Subcutaneous abdominal adipose tissue (tissue), 5 donors: ENCODE measurements around the gene SCAMP3.
A peak's percentile ranks its signal among the peaks of the same experiment; 100 is the strongest.

Experiments
- H3K27ac ChIP-seq: one replicate; pipeline ENCODE4 v1.7.0; 2013; ENCODE audit warnings: low read depth, mild to moderate bottlenecking, inconsistent platforms, low read length, moderate library complexity
- H3K27me3 ChIP-seq, 5 donors: one replicate each; pipeline ENCODE4 v1.7.0; 2013; ENCODE audit warnings: low read length in 5 of 5, inconsistent platforms in 1 of 5; ENCODE audit not compliant: control insufficient read depth in 5 of 5, insufficient read depth in 4 of 5
- H3K36me3 ChIP-seq, 5 donors: one replicate each; pipeline ENCODE4 v1.7.0; 2013; ENCODE audit warnings: low read length in 5 of 5; ENCODE audit not compliant: control insufficient read depth in 5 of 5, insufficient read depth in 5 of 5
- H3K4me1 ChIP-seq, 5 donors: one replicate each; pipeline ENCODE4 v1.7.0; 2013; ENCODE audit warnings: low read length in 5 of 5, mild to moderate bottlenecking in 3 of 5, moderate library complexity in 1 of 5; ENCODE audit not compliant: control insufficient read depth in 5 of 5, insufficient read depth in 5 of 5
- H3K4me3 ChIP-seq, 5 donors: one replicate each; pipeline ENCODE4 v1.7.0; 2013; ENCODE audit warnings: low read length in 5 of 5, low read depth in 1 of 5
- H3K9ac ChIP-seq, 5 donors: one replicate each; pipeline ENCODE4 v1.7.0; 2013; ENCODE audit warnings: low read length in 5 of 5, mild to moderate bottlenecking in 4 of 5, moderate library complexity in 3 of 5
- H3K9me3 ChIP-seq, 5 donors: one replicate each; pipeline ENCODE4 v1.7.0; 2013; ENCODE audit warnings: low read length in 5 of 5; ENCODE audit not compliant: control insufficient read depth in 5 of 5
- donor health status: healthy.
- donor health status: healthy.
- donor health status: healthy.
- donor health status: healthy.
- donor health status: healthy.

The SCAMP3 gene

GRCh38 chr1:155286544-155286943 is 24.4 kb upstream of the SCAMP3 start:
- Histone ChIP-seq H3K4me3 (no peak overlapping the region), H3K36me3 (peaks cover 0 to 10% (median 0%) of the 10 kb centered on the region in 5 donors), H3K4me1 (no peaks in the 10 kb centered on the region), H3K9me3 (no peaks in the 10 kb centered on the region), H3K9ac (no peak overlapping the region), H3K27ac (no peak overlapping the region), H3K27me3 (peaks cover 0 to 2% (median 0%) of the 10 kb centered on the region in 5 donors)

- no peak overlapping the region for H3K9ac ChIP-seq
- H3K4me1 ChIP-seq = no peaks in the 10 kb centered on the region
- no peaks in the 10 kb centered on the region for H3K27me3 ChIP-seq
- H3K27ac ChIP-seq = no peak overlapping the region
- H3K9me3 ChIP-seq = no peaks in the 10 kb centered on the region
- H3K36me3 ChIP-seq = peaks cover 0 to 10% (median 0%) of the 10 kb centered on the region in 5 donors
- no peak overlapping the region for H3K4me3 ChIP-seq
Measured at GRCh38 chr1:155285631-155286044, 23.5 kb upstream of the SCAMP3 start.

- Histone ChIP-seq H3K9ac (peak overlapping the region in 1 of 5 donors; percentile 11), H3K4me1 (no peaks in the 10 kb centered on the region), H3K9me3 (no peaks in the 10 kb centered on the region), H3K27ac (no peak overlapping the region), H3K4me3 (no peak overlapping the region), H3K36me3 (peaks cover 0 to 10% (median 0%) of the 10 kb centered on the region in 5 donors), H3K27me3 (no peaks in the 10 kb centered on the region)
Measured at GRCh38 chr1:155285063-155285462, 22.9 kb upstream of the SCAMP3 start.

- Histone ChIP-seq H3K4me1 (no peaks in the 10 kb centered on the region), H3K36me3 (peaks cover 0 to 10% (median 0%) of the 10 kb centered on the region in 5 donors), H3K9me3 (no peaks in the 10 kb centered on the region), H3K4me3 (no peak overlapping the region), H3K27me3 (no peaks in the 10 kb centered on the region), H3K27ac (no peak overlapping the region), H3K9ac (no peak overlapping the region)
Measured at GRCh38 chr1:155284476-155284875, 22.3 kb upstream of the SCAMP3 start.

GRCh38 chr1:155282488-155283091 is 20.4 kb upstream of the SCAMP3 start:
- Histone ChIP-seq H3K27me3 (no peaks in the 10 kb centered on the region), H3K4me3 (no peak overlapping the region), H3K9ac (no peak overlapping the region)

GRCh38 chr1:155279268-155279667 is 17.1 kb upstream of the SCAMP3 start:
- H3K9ac ChIP-seq = no peak overlapping the region
- no peak overlapping the region for H3K27ac ChIP-seq
- H3K27me3 ChIP-seq = no peaks in the 10 kb centered on the region
- no peaks in the 10 kb centered on the region for H3K9me3 ChIP-seq
- H3K4me1 ChIP-seq = peaks cover 0 to 19% (median 18%) of the 10 kb centered on the region in 5 donors
- H3K4me3 ChIP-seq = no peak overlapping the region
- peaks cover 0 to 4% (median 0%) of the 10 kb centered on the region in 5 donors for H3K36me3 ChIP-seq

More at GRCh38 chr1:155282488-155283091, 20.4 kb upstream of the SCAMP3 start:
- peaks cover 0 to 10% (median 0%) of the 10 kb centered on the region in 5 donors for H3K36me3 ChIP-seq
- H3K9me3 ChIP-seq = no peaks in the 10 kb centered on the region
- no peak overlapping the region for H3K27ac ChIP-seq
- H3K4me1 ChIP-seq = peaks cover 0 to 11% (median 9%) of the 10 kb centered on the region in 5 donors

- Histone ChIP-seq H3K4me1 (peaks cover 1 to 22% (median 20%) of the 10 kb centered on the region in 5 donors), H3K9me3 (no peaks in the 10 kb centered on the region), H3K27me3 (no peaks in the 10 kb centered on the region), H3K27ac (no peak overlapping the region), H3K36me3 (no peaks in the 10 kb centered on the region), H3K4me3 (no peak overlapping the region), H3K9ac (no peak overlapping the region)
Measured at GRCh38 chr1:155278689-155279160, 16.6 kb upstream of the SCAMP3 start.

GRCh38 chr1:155277902-155278688 is 15.9 kb upstream of the SCAMP3 start:
- Histone ChIP-seq H3K36me3 (no peaks in the 10 kb centered on the region), H3K27ac (no peak overlapping the region), H3K27me3 (no peaks in the 10 kb centered on the region), H3K9ac (peak overlapping the region in 4 of 5 donors; percentile 27 to 80 (median 48)), H3K9me3 (no peaks in the 10 kb centered on the region), H3K4me1 (peaks cover 2 to 25% (median 24%) of the 10 kb centered on the region in 5 donors), H3K4me3 (peak overlapping the region; percentile 70 to 79 (median 76))

GRCh38 chr1:155277070-155277901 is 15.1 kb upstream of the SCAMP3 start, which contains the start of gene HCN3:
Gene HCN3, plus strand, starts transcription at chr1:155277463. Its CDS starts 128 bp downstream, at chr1:155277591.
- no peaks in the 10 kb centered on the region for H3K27me3 ChIP-seq
- H3K36me3 ChIP-seq = no peaks in the 10 kb centered on the region
- H3K4me1 ChIP-seq = peaks cover 2 to 32% (median 30%) of the 10 kb centered on the region in 5 donors
- peak within 1 kb of the TSS; percentile 70 to 79 (median 76) for H3K4me3 ChIP-seq
- H3K9me3 ChIP-seq = no peaks in the 10 kb centered on the region
- no peak within 1 kb of the TSS for H3K27ac ChIP-seq
- peak within 1 kb of the TSS in 4 of 5 donors; percentile 27 to 80 (median 48) for H3K9ac ChIP-seq
